Activated T-cell treated with anti-CD3 and anti-CD28 coated beads, Interleukin-2, amount 50 U/mL, for 1 hour (primary cell): ENCODE measurements around the gene TCF4.

Source experiments
- DNase-seq: peaks from one replicate; pipeline ENCODE4 v3.0.0-alpha.2; 2020

Gene TCF4

GRCh38 chr18:55405475-55405874, 182.5 kb downstream of the TCF4 start:
- DNase-seq, result no peak

GRCh38 chr18:55404832-55405465, 183.0 kb downstream of the TCF4 start:
- DNase-seq, result no peak

- DNase-seq, result no peak
These were observed 183.7 kb downstream of the TCF4 start for GRCh38 chr18:55404136-55404830.

- DNase-seq, result no peak
These were observed 184.5 kb downstream of the TCF4 start for GRCh38 chr18:55403421-55403949.

GRCh38 chr18:55402731-55403405, 185.1 kb downstream of the TCF4 start:
- no peak for DNase-seq

GRCh38 chr18:55401638-55402191, 186.3 kb downstream of the TCF4 start:
- DNase-seq, result no peak

GRCh38 chr18:55400590-55401541, 187.1 kb downstream of the TCF4 start:
- DNase-seq, result no peak

- no peak for DNase-seq
These were observed 187.9 kb downstream of the TCF4 start for GRCh38 chr18:55400081-55400480.

GRCh38 chr18:55398858-55399257, 189.1 kb downstream of the TCF4 start:
- DNase-seq, result no peak

- no peak for DNase-seq
These were observed 191.0 kb downstream of the TCF4 start for GRCh38 chr18:55396979-55397378.

GRCh38 chr18:55396267-55396905, 191.6 kb downstream of the TCF4 start:
- DNase-seq, result no peak

GRCh38 chr18:55395799-55396198, 192.2 kb downstream of the TCF4 start:
- no peak for DNase-seq

GRCh38 chr18:55390898-55391297, 197.1 kb downstream of the TCF4 start:
- no peak for DNase-seq

- no peak for DNase-seq
These were observed 200.6 kb downstream of the TCF4 start for GRCh38 chr18:55387139-55387984.

- DNase-seq, result no peak
These were observed 201.4 kb downstream of the TCF4 start for GRCh38 chr18:55386545-55386944.

- no peak for DNase-seq
These were observed 202.2 kb downstream of the TCF4 start for GRCh38 chr18:55385770-55386169.

- DNase-seq, result no peak
These were observed 203.3 kb downstream of the TCF4 start for GRCh38 chr18:55384551-55385275.

GRCh38 chr18:55384115-55384514, 203.9 kb downstream of the TCF4 start:
- no peak for DNase-seq

GRCh38 chr18:55382277-55382805, 205.7 kb downstream of the TCF4 start:
- DNase-seq, result no peak

- no peak for DNase-seq
These were observed 206.7 kb downstream of the TCF4 start for GRCh38 chr18:55381277-55381676.
